Epithelial cell of proximal tubule (primary cell): Measurements from ENCODE around the gene CRYZL1. TPM values are rescaled to one million over a fixed set of nuclear protein-coding genes. Genes with fewer than 3 reads are reported as not detected.
A peak's percentile ranks its signal among the peaks of the same experiment; 100 is the strongest.

Experiments
- DNase-seq: peaks from one replicate; pipeline ENCODE4 v3.0.0-alpha.2; 2011; ENCODE audit warnings: low read depth
- H3K4me3 ChIP-seq: 2 replicates; pipeline ENCODE4 v1.5.1; 2011; ENCODE audit warnings: low read depth, mild to moderate bottlenecking, low read length
- total RNA-seq: library from RNA; depleted of rRNA; stranded (reverse); fragments of >200 nt; gene quantifications from 2 replicates; pipeline ENCODE4 v1.2.3, GENCODE V29; 2015
- TF ChIP-seq, protein P1 (sequence below): conservative IDR thresholded peaks from 2 replicates; pipeline ENCODE4 v1.5.1; 2012; ENCODE audit warnings: low read depth, mild to moderate bottlenecking, low read length

Gene CRYZL1
- total RNA-seq, 1 donor from 2014 or later: 27.2 TPM

- no peak for DNase-seq
- TF ChIP-seq, protein P1, sequence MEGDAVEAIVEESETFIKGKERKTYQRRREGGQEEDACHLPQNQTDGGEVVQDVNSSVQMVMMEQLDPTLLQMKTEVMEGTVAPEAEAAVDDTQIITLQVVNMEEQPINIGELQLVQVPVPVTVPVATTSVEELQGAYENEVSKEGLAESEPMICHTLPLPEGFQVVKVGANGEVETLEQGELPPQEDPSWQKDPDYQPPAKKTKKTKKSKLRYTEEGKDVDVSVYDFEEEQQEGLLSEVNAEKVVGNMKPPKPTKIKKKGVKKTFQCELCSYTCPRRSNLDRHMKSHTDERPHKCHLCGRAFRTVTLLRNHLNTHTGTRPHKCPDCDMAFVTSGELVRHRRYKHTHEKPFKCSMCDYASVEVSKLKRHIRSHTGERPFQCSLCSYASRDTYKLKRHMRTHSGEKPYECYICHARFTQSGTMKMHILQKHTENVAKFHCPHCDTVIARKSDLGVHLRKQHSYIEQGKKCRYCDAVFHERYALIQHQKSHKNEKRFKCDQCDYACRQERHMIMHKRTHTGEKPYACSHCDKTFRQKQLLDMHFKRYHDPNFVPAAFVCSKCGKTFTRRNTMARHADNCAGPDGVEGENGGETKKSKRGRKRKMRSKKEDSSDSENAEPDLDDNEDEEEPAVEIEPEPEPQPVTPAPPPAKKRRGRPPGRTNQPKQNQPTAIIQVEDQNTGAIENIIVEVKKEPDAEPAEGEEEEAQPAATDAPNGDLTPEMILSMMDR: no peak
- no peak overlapping the region for H3K4me3 ChIP-seq
Observed at GRCh38 chr21:33608559-33608958, 33.0 kb downstream of the CRYZL1 start.

GRCh38 chr21:33598051-33598450 is 43.5 kb downstream of the CRYZL1 start:
- no peak overlapping the region for H3K4me3 ChIP-seq
- TF ChIP-seq, protein P1: no peak
- DNase-seq: no peak

DNA sequence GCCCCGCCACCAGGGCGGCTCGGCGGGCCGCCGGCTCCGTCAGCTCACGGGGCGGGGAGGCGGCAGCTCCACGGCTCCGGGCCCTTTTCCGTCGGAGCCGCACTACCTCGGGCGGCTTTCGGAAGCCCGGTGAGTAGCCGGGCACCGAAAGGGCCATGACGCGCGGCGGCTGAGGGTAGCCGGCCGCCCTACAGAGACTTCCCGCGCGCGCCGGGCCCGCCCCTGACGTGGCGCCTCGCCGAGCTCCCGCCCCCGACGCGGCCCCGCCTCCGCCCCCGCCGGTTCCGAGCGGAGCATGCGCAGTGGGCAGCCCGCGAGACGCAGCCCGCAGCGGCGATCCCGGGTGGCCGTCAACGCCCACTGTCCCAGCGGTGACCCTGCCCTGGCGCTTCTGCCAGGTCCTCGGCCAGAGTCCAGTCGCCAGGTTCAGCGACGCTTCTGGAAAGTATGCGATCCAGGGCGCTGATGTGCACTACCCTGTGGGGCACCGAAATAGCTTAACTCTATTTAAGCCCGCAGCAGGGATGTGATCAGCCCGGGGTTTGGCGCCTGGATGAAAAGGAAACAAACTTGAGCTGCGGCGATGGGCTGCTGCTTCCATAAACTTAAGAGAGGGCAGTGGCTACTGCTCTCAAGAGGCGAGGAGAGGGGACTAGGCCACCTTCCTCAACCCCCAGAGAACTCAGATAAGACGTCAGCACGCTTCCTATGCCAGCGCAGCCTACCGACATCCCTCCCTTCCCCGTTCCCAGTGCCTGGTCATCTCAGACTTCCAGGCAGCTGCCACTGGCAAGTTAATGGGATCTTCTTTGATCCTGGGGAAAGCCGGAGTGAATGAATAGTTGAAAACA is 52.8 kb downstream of the CRYZL1 start, which contains the start of gene DONSON:
TSS of gene DONSON (minus strand) at position 200 of the 851 bp plus-strand sequence. CDS start at position 157, 43 bp downstream.
- peak within 1 kb of the TSS; percentile 83 for H3K4me3 ChIP-seq
- TF ChIP-seq, protein P1: no peak
- no peak for DNase-seq

DNA sequence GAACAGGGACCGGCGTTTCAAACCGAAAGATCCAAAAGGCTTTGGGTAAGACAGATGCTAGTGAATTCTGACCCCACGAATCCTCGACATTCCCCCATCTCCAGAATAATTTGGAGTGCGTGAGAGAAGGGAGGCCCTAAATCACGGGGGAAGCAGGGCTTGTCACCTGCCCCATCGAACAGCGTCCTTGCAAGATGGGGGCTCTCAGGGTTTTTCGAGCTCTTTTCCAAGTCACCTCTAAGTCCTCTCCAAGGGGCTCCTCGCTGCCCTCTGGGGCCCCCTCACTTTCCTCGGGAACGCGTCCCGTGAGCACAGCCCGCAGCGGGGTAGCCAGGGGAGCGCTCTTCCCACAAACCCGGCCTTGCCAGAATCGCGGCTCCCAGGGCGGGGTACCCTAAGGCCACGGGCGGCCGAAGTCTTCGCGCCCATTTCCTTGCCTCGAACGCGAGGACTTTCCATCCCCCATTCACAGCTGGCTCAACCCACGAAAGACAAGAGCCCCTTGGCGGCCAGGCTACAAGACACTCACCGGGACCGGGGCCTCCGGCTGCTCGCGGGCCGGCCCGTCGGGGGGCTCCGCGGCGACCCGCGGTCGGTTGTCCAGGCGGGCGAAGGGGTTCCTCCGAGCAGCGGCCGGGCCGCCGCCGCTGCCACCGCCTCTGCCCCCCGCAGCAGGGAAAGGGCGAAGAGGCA is 53.6 kb downstream of the CRYZL1 start:
- no peak for DNase-seq
- H3K4me3 ChIP-seq: peak overlapping the region; percentile 83
- TF ChIP-seq, protein P1: no peak

GRCh38 chr21:33586927-33587326 is 54.6 kb downstream of the CRYZL1 start:
- no peak overlapping the region for H3K4me3 ChIP-seq
- no peak for DNase-seq
- TF ChIP-seq, protein P1: no peak

DNA sequence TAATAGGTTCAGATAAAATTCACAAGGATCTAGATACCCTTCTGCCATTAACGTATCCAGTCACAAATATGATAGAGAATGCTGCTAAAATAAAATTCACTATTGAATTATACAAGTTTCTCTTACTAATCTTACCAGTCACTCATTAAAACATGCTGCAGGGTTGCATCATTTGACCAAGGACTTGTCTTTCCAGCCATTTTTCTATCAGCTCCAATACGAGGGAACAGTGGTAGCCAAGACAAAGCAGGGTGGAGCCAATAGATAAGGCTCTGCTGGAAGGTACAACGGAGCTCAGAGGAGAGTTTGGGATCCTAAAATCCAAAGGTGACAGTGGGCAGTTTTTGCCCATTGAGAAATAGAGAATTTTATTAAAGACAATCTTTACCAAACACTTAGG is 57.1 kb downstream of the CRYZL1 start:
- no peak overlapping the region for H3K4me3 ChIP-seq
- no peak for DNase-seq
- TF ChIP-seq, protein P1: no peak
